ENCODE data around the gene ESRP2.

The ESRP2 gene

DNA sequence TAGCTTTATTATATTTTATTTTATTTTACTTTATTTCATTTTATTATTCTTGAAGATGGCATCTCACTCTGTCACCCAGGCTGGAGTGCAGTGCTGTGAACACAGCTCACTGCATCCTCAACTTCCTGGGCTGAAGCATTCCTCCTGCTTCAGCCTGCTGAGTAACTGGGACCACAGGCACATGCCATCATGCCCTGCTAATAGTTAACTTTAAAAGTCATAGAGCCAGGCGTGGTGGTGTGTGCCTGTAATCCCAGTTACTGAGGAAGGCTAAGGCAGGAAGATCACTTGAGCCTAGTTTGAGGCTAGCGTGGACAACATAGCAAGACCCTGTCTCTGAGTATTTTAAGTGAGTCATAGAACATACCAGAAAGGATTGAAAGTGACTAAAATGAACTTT, 38.7 kb downstream of the ESRP2 start:
- Histone ChIP-seq H3K9me2 (replicated peaks; ENCODE audit: low read depth, low read length) (no peaks in the 10 kb centered on the region), H3K27me3 (ENCODE audit: insufficient read depth, low read length, poor library complexity, severe bottlenecking) (no peaks in the 10 kb centered on the region)
- TF ChIP-seq CTCF (conservative IDR thresholded peaks at IDR 0.05; ENCODE audit: low read length) (no peak), EZH2phosphoT487 (IDR thresholded peaks at IDR 0.05; ENCODE audit: borderline replicate concordance) (no peak)

DNA sequence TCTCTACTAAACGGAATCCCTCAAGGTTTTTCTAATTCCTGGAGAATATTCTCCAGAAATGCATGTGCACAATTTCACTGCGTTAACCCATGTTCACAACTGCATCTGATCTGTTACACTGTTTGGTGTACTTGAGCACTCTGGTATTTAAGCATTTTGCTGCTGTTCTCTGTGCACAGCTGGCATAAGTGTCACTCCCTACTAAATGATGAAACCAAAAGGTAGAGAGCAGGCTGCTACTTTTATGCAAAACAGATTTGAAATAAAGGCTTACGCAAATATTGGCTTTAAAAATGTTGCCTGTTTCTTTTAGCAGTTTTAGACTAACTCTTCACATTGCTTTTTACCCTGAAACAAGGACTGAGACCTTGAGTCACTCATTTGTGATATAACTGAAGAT, 41.7 kb downstream of the ESRP2 start:
- H4K20me1 ChIP-seq (ENCODE audit: insufficient read depth, low read length, poor library complexity, severe bottlenecking): peaks cover 11% of the 10 kb centered on the region
- no peaks in the 10 kb centered on the region for H3K4me1 ChIP-seq (ENCODE audit: insufficient read depth, low read length, poor library complexity, severe bottlenecking)
- H3K79me2 ChIP-seq (ENCODE audit: insufficient read depth, low read length): peaks cover 15% of the 10 kb centered on the region; the same call in 1 of the 2 replicates
- no peak overlapping the region for H3K4me2 ChIP-seq (ENCODE audit: low read depth, low read length, poor library complexity, severe bottlenecking)
- H3K27me3 ChIP-seq (ENCODE audit: insufficient read depth, low read length, poor library complexity, severe bottlenecking): no peaks in the 10 kb centered on the region
- H3K9ac ChIP-seq (ENCODE audit: low read depth, low read length, poor library complexity, severe bottlenecking): no peak overlapping the region
- TF ChIP-seq EZH2phosphoT487 (IDR thresholded peaks at IDR 0.05; ENCODE audit: borderline replicate concordance) (no peak), CTCF (conservative IDR thresholded peaks at IDR 0.05; ENCODE audit: low read length) (no peak)
- no peaks in the 10 kb centered on the region for H3K9me3 ChIP-seq (ENCODE audit: insufficient read depth, low read depth, low read length)
- H3K4me3 ChIP-seq (ENCODE audit: low read length, poor library complexity, severe bottlenecking): no peak overlapping the region
- no peaks in the 10 kb centered on the region for H3K9me2 ChIP-seq (replicated peaks; ENCODE audit: low read depth, low read length)
- H2AFZ ChIP-seq (ENCODE audit: low read length): no peak overlapping the region
- peaks cover 56% of the 10 kb centered on the region for H3K36me3 ChIP-seq (ENCODE audit: insufficient read depth, low read length)
- H3F3A ChIP-seq (ENCODE audit: low read depth): no peaks in the 10 kb centered on the region

More for the DNA sequence above, 38.7 kb downstream of the ESRP2 start:
- Histone ChIP-seq H2AFZ (ENCODE audit: low read length) (no peak overlapping the region), H3K36me3 (ENCODE audit: insufficient read depth, low read length) (peaks cover 40% of the 10 kb centered on the region; the same call in 1 of the 2 replicates), H3F3A (ENCODE audit: low read depth) (no peaks in the 10 kb centered on the region), H3K79me2 (ENCODE audit: insufficient read depth, low read length) (peaks cover 15% of the 10 kb centered on the region; the same call in 1 of the 2 replicates), H4K20me1 (ENCODE audit: insufficient read depth, low read length, poor library complexity, severe bottlenecking) (peaks cover 14% of the 10 kb centered on the region), H3K4me2 (ENCODE audit: low read depth, low read length, poor library complexity, severe bottlenecking) (no peak overlapping the region), H3K4me3 (ENCODE audit: low read length, poor library complexity, severe bottlenecking) (no peak overlapping the region), H3K9me3 (ENCODE audit: insufficient read depth, low read depth, low read length) (no peaks in the 10 kb centered on the region), H3K4me1 (ENCODE audit: insufficient read depth, low read length, poor library complexity, severe bottlenecking) (no peaks in the 10 kb centered on the region), H3K9ac (ENCODE audit: low read depth, low read length, poor library complexity, severe bottlenecking) (no peak overlapping the region)

GRCh38 chr16:68190736-68191510, 45.0 kb downstream of the ESRP2 start:
- no peaks in the 10 kb centered on the region for H3F3A ChIP-seq (ENCODE audit: low read depth)
- peaks cover 83% of the 10 kb centered on the region for H3K36me3 ChIP-seq (ENCODE audit: insufficient read depth, low read length)
- H3K4me2 ChIP-seq (ENCODE audit: low read depth, low read length, poor library complexity, severe bottlenecking): no peak overlapping the region
- H3K9me2 ChIP-seq (replicated peaks; ENCODE audit: low read depth, low read length): no peaks in the 10 kb centered on the region
- H3K9me3 ChIP-seq (ENCODE audit: insufficient read depth, low read depth, low read length): no peaks in the 10 kb centered on the region
- H3K27me3 ChIP-seq (ENCODE audit: insufficient read depth, low read length, poor library complexity, severe bottlenecking): no peaks in the 10 kb centered on the region
- H3K4me1 ChIP-seq (ENCODE audit: insufficient read depth, low read length, poor library complexity, severe bottlenecking): no peaks in the 10 kb centered on the region
- no peak overlapping the region for H3K9ac ChIP-seq (ENCODE audit: low read depth, low read length, poor library complexity, severe bottlenecking)
- TF ChIP-seq EZH2phosphoT487 (IDR thresholded peaks at IDR 0.05; ENCODE audit: borderline replicate concordance): no peak
- no peak for TF ChIP-seq CTCF (conservative IDR thresholded peaks at IDR 0.05; ENCODE audit: low read length)
- no peak overlapping the region for H3K4me3 ChIP-seq (ENCODE audit: low read length, poor library complexity, severe bottlenecking)
- H4K20me1 ChIP-seq (ENCODE audit: insufficient read depth, low read length, poor library complexity, severe bottlenecking): peaks cover 3% of the 10 kb centered on the region
- no peak overlapping the region for H2AFZ ChIP-seq (ENCODE audit: low read length)
- 0 out of 2 replicates have a peak, but pooled peaks cover 5% of the 10 kb centered on the region for H3K79me2 ChIP-seq (ENCODE audit: insufficient read depth, low read length)
